ENCODE data around the gene SCGB1D2. TPM values are rescaled to one million over a fixed set of nuclear protein-coding genes. Genes with fewer than 3 reads are reported as not detected.

SCGB1D2 gene
- total and polyA plus RNA-seq, 2 donors (not counting 1 experiment from before 2014, with no cell fraction given) = not detected

DNA sequence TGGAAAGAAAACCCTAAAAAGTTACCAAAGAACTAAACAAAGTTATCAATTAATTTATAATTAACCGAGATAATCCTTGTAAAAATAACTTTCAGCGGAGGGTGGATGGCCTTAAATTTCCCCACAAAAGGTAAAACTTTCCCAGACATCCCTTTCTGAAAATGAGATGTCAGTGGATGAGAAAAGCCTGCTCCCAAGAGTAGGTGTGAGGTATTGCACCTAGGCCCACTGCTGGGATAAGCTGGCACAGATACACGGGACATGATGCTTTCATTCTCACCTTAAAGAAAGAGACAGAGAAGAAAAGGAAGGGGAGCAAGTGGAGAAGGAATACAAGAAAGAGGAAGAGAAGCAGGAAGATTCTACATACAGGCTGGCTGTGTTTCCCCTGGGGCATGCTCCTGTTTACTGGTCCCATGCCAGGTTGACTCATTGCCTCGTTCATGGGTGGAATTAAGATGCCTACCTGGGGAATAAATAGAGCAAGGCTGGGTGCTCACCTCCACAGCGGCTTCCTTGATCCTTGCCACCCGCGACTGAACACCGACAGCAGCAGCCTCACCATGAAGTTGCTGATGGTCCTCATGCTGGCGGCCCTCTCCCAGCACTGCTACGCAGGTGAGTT, 27.7 kb downstream of the SCGB1D2 start, which contains the start of gene SCGB2A2:
TSS of gene SCGB2A2 (plus strand) at position 505 of the 625 bp plus-strand sequence. CDS start at position 564, 59 bp downstream.
- H3K27ac ChIP-seq (ENCODE audit: insufficient read depth, low read length) = no peak within 1 kb of the TSS
- H3K36me3 ChIP-seq (ENCODE audit: control insufficient read depth, insufficient read depth, low read length) = no peaks in the 10 kb centered on the region
- TF ChIP-seq EZH2 (IDR thresholded peaks at IDR 0.05; ENCODE audit: low read length, missing control alignments) = no peak
- TF ChIP-seq, protein P1, sequence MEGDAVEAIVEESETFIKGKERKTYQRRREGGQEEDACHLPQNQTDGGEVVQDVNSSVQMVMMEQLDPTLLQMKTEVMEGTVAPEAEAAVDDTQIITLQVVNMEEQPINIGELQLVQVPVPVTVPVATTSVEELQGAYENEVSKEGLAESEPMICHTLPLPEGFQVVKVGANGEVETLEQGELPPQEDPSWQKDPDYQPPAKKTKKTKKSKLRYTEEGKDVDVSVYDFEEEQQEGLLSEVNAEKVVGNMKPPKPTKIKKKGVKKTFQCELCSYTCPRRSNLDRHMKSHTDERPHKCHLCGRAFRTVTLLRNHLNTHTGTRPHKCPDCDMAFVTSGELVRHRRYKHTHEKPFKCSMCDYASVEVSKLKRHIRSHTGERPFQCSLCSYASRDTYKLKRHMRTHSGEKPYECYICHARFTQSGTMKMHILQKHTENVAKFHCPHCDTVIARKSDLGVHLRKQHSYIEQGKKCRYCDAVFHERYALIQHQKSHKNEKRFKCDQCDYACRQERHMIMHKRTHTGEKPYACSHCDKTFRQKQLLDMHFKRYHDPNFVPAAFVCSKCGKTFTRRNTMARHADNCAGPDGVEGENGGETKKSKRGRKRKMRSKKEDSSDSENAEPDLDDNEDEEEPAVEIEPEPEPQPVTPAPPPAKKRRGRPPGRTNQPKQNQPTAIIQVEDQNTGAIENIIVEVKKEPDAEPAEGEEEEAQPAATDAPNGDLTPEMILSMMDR (conservative IDR thresholded peaks at IDR 0.05 in 1 of 2, IDR thresholded peaks at IDR 0.05 in 1 of 2; ENCODE audit: low read depth in 1 of 2, low read length in 2 of 2) = no peak
- DNase-seq (ENCODE audit: low read depth in 2 of 2) = no peak
- no peaks in the 10 kb centered on the region for H3K9me3 ChIP-seq (ENCODE audit: control insufficient read depth, insufficient read depth, low read depth, low read length)
- no peak within 1 kb of the TSS for H2AFZ ChIP-seq (ENCODE audit: low read length)
- H4K20me1 ChIP-seq (ENCODE audit: control insufficient read depth, extremely low read depth, insufficient read depth, low read length) = no peaks in the 10 kb centered on the region
- H3K27me3 ChIP-seq (ENCODE audit: control insufficient read depth, insufficient read depth, low read length) = no peaks in the 10 kb centered on the region
- H3K79me2 ChIP-seq (ENCODE audit: control insufficient read depth, insufficient read depth, low read length) = no peaks in the 10 kb centered on the region
- no peaks in the 10 kb centered on the region for H3K4me1 ChIP-seq (ENCODE audit: control insufficient read depth, extremely low read depth, insufficient read depth, low read length)
- no peak within 1 kb of the TSS for H3K4me3 ChIP-seq (replicated peaks in 1 of 4; ENCODE audit: control extremely low read depth in 1 of 4, insufficient read depth in 1 of 4, low read depth in 3 of 4, low read length in 4 of 4)
- H3K4me2 ChIP-seq (ENCODE audit: extremely low read depth, insufficient read depth, low read length) = no peak within 1 kb of the TSS
- H3K9ac ChIP-seq (ENCODE audit: insufficient read depth, low read length) = no peak within 1 kb of the TSS

DNA sequence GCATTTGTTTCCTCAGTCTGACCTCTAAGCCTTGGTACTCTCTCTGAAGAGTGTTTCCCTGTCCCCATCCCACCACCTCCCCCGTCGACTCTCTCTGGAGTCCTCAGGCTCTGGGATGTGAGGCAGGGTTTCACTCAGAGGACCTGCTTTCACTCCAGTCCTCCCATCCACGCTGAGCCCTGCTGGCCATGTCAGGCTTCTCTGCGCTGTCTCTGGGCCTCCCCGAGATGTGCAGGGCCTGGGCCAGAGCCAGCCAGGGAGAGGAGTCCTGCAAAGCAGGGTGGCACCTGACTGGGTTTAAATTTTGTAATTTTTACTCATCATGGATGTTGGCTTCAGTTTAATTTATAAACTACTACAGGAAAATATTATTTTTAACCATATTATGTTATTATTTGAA, 31.2 kb downstream of the SCGB1D2 start:
- H4K20me1 ChIP-seq (ENCODE audit: control insufficient read depth, extremely low read depth, insufficient read depth, low read length) = no peaks in the 10 kb centered on the region
- H3K4me3 ChIP-seq (replicated peaks in 1 of 4; ENCODE audit: control extremely low read depth in 1 of 4, insufficient read depth in 1 of 4, low read depth in 3 of 4, low read length in 4 of 4) = no peak overlapping the region
- H3K4me1 ChIP-seq (ENCODE audit: control insufficient read depth, extremely low read depth, insufficient read depth, low read length) = no peaks in the 10 kb centered on the region
- no peaks in the 10 kb centered on the region for H3K9me3 ChIP-seq (ENCODE audit: control insufficient read depth, insufficient read depth, low read depth, low read length)
- no peak overlapping the region for H2AFZ ChIP-seq (ENCODE audit: low read length)
- TF ChIP-seq EZH2 (IDR thresholded peaks at IDR 0.05; ENCODE audit: low read length, missing control alignments) = no peak
- TF ChIP-seq, protein P1 (conservative IDR thresholded peaks at IDR 0.05 in 1 of 2, IDR thresholded peaks at IDR 0.05 in 1 of 2; ENCODE audit: low read depth in 1 of 2, low read length in 2 of 2) = no peak
- no peak overlapping the region for H3K4me2 ChIP-seq (ENCODE audit: extremely low read depth, insufficient read depth, low read length)
- no peak for DNase-seq (ENCODE audit: low read depth in 2 of 2)
- no peaks in the 10 kb centered on the region for H3K79me2 ChIP-seq (ENCODE audit: control insufficient read depth, insufficient read depth, low read length)
- H3K27ac ChIP-seq (ENCODE audit: insufficient read depth, low read length) = no peak overlapping the region
- no peaks in the 10 kb centered on the region for H3K27me3 ChIP-seq (ENCODE audit: control insufficient read depth, insufficient read depth, low read length)
- H3K36me3 ChIP-seq (ENCODE audit: control insufficient read depth, insufficient read depth, low read length) = no peaks in the 10 kb centered on the region
- no peak overlapping the region for H3K9ac ChIP-seq (ENCODE audit: insufficient read depth, low read length)

DNA sequence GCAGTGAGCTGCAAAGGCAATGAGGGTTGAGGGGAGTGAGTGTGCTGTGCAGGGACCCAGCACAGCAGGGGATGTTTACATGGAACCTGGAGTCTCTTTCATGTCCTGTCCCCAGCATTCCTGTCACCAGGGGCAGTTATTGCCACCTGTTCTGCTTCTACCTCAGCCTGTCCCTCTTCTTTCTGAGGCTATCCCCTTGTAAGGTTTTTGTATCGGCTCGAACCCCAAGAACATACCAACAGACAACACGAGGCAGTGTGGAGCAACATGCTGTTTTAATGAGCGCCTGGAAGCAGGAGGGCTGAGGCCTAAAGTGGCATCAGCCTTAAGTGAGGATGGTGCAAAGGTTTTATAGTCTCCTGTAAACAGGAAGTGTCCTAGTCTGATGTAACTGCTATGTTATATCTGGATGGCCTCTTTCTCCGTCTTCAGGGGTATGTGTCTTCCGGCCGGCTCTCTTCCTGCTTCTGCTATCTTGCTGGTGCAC, 31.8 kb downstream of the SCGB1D2 start:
- no peak for DNase-seq (ENCODE audit: low read depth in 2 of 2)
- H3K4me3 ChIP-seq (replicated peaks in 1 of 4; ENCODE audit: control extremely low read depth in 1 of 4, insufficient read depth in 1 of 4, low read depth in 3 of 4, low read length in 4 of 4) = no peak overlapping the region
- no peaks in the 10 kb centered on the region for H3K36me3 ChIP-seq (ENCODE audit: control insufficient read depth, insufficient read depth, low read length)
- no peaks in the 10 kb centered on the region for H3K4me1 ChIP-seq (ENCODE audit: control insufficient read depth, extremely low read depth, insufficient read depth, low read length)
- no peaks in the 10 kb centered on the region for H3K79me2 ChIP-seq (ENCODE audit: control insufficient read depth, insufficient read depth, low read length)
- H4K20me1 ChIP-seq (ENCODE audit: control insufficient read depth, extremely low read depth, insufficient read depth, low read length) = no peaks in the 10 kb centered on the region
- H3K27me3 ChIP-seq (ENCODE audit: control insufficient read depth, insufficient read depth, low read length) = no peaks in the 10 kb centered on the region
- H3K9me3 ChIP-seq (ENCODE audit: control insufficient read depth, insufficient read depth, low read depth, low read length) = no peaks in the 10 kb centered on the region
- TF ChIP-seq, protein P1 (conservative IDR thresholded peaks at IDR 0.05 in 1 of 2, IDR thresholded peaks at IDR 0.05 in 1 of 2; ENCODE audit: low read depth in 1 of 2, low read length in 2 of 2) = no peak
- no peak for TF ChIP-seq EZH2 (IDR thresholded peaks at IDR 0.05; ENCODE audit: low read length, missing control alignments)
- H3K4me2 ChIP-seq (ENCODE audit: extremely low read depth, insufficient read depth, low read length) = no peak overlapping the region
- H3K9ac ChIP-seq (ENCODE audit: insufficient read depth, low read length) = no peak overlapping the region
- H3K27ac ChIP-seq (ENCODE audit: insufficient read depth, low read length) = no peak overlapping the region
- H2AFZ ChIP-seq (ENCODE audit: low read length) = no peak overlapping the region
